Erythroblast (primary cell): ENCODE measurements around the gene EHBP1.

Experiments used
- GATA1 ChIP-seq: IDR thresholded peaks from 2 replicates; pipeline ENCODE4 v1.6.1; 2011; ENCODE audit warnings: low read depth, mild to moderate bottlenecking, control low read depth, low read length, moderate library complexity
- POLR2A ChIP-seq: IDR thresholded peaks from 2 replicates; pipeline ENCODE4 v1.6.1; 2011; ENCODE audit warnings: mild to moderate bottlenecking, low read length

- TF ChIP-seq POLR2A = no peak
- no peak for TF ChIP-seq GATA1
These were observed 350.9 kb downstream of the EHBP1 start for GRCh38 chr2:63056107-63057050.
